Subcutaneous abdominal adipose tissue (tissue), 5 donors: Measurements from ENCODE around the gene SUDS3.

Source experiments
- H3K27ac ChIP-seq: one replicate; pipeline ENCODE4 v1.7.0; 2013; ENCODE audit warnings: low read depth, mild to moderate bottlenecking, inconsistent platforms, low read length, moderate library complexity
- H3K27me3 ChIP-seq, 5 donors: one replicate each; pipeline ENCODE4 v1.7.0; 2013; ENCODE audit warnings: low read length in 5 of 5, inconsistent platforms in 1 of 5; ENCODE audit not compliant: control insufficient read depth in 5 of 5, insufficient read depth in 4 of 5
- H3K36me3 ChIP-seq, 5 donors: one replicate each; pipeline ENCODE4 v1.7.0; 2013; ENCODE audit warnings: low read length in 5 of 5; ENCODE audit not compliant: control insufficient read depth in 5 of 5, insufficient read depth in 5 of 5
- H3K4me1 ChIP-seq, 5 donors: one replicate each; pipeline ENCODE4 v1.7.0; 2013; ENCODE audit warnings: low read length in 5 of 5, mild to moderate bottlenecking in 3 of 5, moderate library complexity in 1 of 5; ENCODE audit not compliant: control insufficient read depth in 5 of 5, insufficient read depth in 5 of 5
- H3K4me3 ChIP-seq, 5 donors: one replicate each; pipeline ENCODE4 v1.7.0; 2013; ENCODE audit warnings: low read length in 5 of 5, low read depth in 1 of 5
- H3K9ac ChIP-seq, 5 donors: one replicate each; pipeline ENCODE4 v1.7.0; 2013; ENCODE audit warnings: low read length in 5 of 5, mild to moderate bottlenecking in 4 of 5, moderate library complexity in 3 of 5
- H3K9me3 ChIP-seq, 5 donors: one replicate each; pipeline ENCODE4 v1.7.0; 2013; ENCODE audit warnings: low read length in 5 of 5; ENCODE audit not compliant: control insufficient read depth in 5 of 5
- donor health status: healthy.
- donor health status: healthy.
- donor health status: healthy.
- donor health status: healthy.
- donor health status: healthy.

Gene SUDS3, protein sequence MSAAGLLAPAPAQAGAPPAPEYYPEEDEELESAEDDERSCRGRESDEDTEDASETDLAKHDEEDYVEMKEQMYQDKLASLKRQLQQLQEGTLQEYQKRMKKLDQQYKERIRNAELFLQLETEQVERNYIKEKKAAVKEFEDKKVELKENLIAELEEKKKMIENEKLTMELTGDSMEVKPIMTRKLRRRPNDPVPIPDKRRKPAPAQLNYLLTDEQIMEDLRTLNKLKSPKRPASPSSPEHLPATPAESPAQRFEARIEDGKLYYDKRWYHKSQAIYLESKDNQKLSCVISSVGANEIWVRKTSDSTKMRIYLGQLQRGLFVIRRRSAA

DNA sequence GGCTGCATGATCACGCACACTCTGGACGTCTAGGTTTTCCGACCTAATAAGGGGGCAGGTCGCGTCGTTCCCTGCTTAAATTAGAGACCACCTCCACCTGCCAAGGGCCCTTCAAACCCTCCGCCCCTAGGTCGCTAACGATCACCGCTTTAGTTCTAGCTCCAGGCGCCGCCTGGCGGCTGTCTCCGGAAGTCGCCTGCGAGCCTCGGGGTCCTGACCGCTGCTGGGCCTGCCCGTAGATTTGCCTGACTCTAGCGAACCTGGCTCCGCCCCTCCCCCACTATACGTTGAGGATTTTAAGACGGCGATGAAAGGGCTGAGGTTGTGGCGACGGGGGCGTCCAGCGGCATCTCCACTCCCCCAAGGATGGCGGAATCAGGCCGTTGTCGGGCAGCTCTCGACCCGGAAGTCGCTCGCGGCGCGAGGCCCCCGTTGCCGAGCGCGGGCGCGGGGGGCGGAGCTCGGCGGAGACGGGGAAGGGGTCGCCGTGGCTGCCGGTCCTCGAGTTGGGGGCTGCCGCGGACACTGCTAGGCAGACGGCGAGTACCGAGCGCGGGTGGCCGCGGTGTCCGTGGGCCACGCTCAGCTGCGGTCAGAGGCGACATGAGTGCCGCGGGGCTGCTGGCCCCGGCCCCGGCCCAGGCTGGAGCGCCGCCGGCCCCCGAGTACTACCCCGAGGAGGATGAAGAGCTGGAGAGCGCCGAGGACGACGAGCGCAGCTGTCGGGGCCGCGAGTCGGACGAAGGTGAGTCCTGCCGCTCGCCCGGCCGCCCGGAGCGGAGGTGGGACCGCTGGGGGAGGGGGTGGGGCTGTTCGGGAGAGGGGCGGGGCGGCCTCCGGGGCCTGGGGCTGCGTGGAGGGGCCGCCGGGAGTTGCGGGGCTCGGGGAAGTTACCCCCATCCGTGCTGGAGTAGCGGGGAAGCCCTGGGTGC, at the start of gene SUDS3:
SUDS3 (plus strand) TSS at position 467 of the 932 bp plus-strand sequence; CDS start at position 604, 137 bp downstream.
- H3K4me1 ChIP-seq, result peaks cover 3 to 49% (median 47%) of the 10 kb centered on the region in 5 donors

DNA sequence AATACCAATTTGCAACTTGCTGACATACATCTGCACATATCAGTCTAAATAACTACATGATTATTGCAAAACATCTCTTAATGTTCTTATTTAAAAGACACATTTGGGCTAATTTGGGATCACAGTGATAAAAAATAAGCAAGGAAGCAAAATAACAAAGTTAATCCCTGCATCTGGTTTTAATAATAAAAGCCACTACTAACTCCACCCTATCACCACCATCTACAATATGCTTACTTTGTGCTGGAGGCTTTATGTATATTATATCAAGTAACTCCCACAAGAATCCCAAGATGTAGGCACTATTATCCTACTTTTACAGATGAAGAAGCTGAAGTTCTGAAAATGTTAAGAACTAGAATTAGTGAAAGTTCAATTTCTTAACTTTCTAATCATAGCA, 49.4 kb upstream of the SUDS3 start:
- H3K4me3 ChIP-seq, result no peak overlapping the region
- no peaks in the 10 kb centered on the region for H3K27me3 ChIP-seq
- H3K9me3 ChIP-seq, result no peaks in the 10 kb centered on the region
- no peak overlapping the region for H3K27ac ChIP-seq
- H3K9ac ChIP-seq, result no peak overlapping the region
- H3K4me1 ChIP-seq, result peaks cover 0 to 9% (median 4%) of the 10 kb centered on the region in 5 donors
- H3K36me3 ChIP-seq, result no peaks in the 10 kb centered on the region

More for the DNA sequence above, at the start of gene SUDS3:
- no peaks in the 10 kb centered on the region for H3K27me3 ChIP-seq
- peaks cover 9 to 20% (median 17%) of the 10 kb centered on the region in 5 donors for H3K36me3 ChIP-seq
- peak within 1 kb of the TSS; percentile 98 for H3K27ac ChIP-seq
- peak within 1 kb of the TSS; percentile 74 to 94 (median 87) for H3K4me3 ChIP-seq
- H3K9me3 ChIP-seq, result no peaks in the 10 kb centered on the region
- peak within 1 kb of the TSS; percentile 59 to 91 (median 84) for H3K9ac ChIP-seq

DNA sequence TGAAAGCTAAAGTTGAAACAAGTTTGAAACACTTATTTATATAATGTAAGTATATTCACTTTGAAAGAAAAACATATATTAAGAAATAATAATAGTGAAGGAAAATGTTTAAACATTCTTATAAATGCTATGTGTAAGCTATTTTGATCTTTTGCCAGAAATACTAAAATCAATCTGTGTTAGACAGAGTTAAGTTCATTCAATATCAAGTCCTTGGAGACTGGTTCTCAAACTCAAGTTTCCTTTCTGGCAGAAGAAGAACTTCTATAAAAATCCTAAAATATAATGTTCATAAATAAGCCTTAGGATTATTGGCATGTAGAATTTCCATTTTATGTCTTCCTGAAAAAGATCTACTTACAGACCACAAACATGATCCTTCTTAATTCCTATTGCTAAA, 49.0 kb upstream of the SUDS3 start:
- Histone ChIP-seq H3K9me3 (no peaks in the 10 kb centered on the region), H3K9ac (no peak overlapping the region), H3K36me3 (no peaks in the 10 kb centered on the region), H3K27me3 (no peaks in the 10 kb centered on the region), H3K27ac (no peak overlapping the region), H3K4me1 (peaks cover 0 to 9% (median 4%) of the 10 kb centered on the region in 5 donors), H3K4me3 (no peak overlapping the region)

DNA sequence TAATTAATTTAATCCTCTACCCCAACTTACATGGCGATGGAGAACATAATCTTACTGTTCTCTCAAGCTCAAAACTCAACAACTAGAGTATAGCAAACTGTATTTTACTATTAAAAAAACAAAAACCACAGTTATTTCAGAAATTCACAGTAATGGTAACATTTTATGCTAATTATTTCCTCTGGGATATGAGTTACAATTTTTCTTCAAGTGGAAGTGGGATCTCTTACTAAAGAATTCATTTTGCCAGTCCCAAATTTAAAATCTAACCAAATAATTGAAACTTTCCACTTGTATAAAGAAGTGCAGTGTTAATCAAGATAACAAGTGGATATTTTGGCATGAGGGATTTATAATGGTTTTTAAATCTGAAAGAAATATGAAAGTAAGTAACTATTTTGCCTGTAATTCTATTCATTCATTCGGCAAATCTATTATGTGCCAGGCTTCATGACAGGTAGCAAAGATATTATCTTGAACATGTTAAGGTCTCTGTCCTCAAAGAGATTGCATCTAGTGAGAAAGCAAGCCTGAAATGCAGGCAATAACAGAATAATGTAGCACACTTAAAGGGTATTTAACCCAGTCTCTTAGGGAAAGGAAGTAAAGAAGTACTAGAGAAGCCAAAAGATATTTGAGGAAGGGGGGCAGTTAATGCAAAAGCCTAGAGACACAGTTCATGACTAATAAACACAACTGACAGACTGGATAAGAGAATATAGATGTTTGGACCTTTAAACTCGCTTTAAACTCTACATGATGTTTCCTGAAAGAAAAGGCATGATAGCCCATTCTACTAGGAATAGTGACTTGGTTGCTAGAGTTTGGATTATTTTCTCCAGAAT, 47.6 kb upstream of the SUDS3 start:
- Histone ChIP-seq H3K4me1 (peaks cover 0 to 9% (median 4%) of the 10 kb centered on the region in 5 donors), H3K9me3 (no peaks in the 10 kb centered on the region), H3K9ac (no peak overlapping the region)

GRCh38 chr12:118330421-118331018, 45.8 kb upstream of the SUDS3 start:
- no peaks in the 10 kb centered on the region for H3K9me3 ChIP-seq
- H3K4me3 ChIP-seq, result no peak overlapping the region
- no peak overlapping the region for H3K9ac ChIP-seq
- H3K4me1 ChIP-seq, result peaks cover 0 to 9% (median 4%) of the 10 kb centered on the region in 5 donors
- H3K27ac ChIP-seq, result no peak overlapping the region
- H3K27me3 ChIP-seq, result no peaks in the 10 kb centered on the region
- H3K36me3 ChIP-seq, result no peaks in the 10 kb centered on the region

More for the DNA sequence above, 47.6 kb upstream of the SUDS3 start:
- Histone ChIP-seq H3K27me3 (no peaks in the 10 kb centered on the region), H3K36me3 (no peaks in the 10 kb centered on the region), H3K27ac (no peak overlapping the region), H3K4me3 (no peak overlapping the region)

DNA sequence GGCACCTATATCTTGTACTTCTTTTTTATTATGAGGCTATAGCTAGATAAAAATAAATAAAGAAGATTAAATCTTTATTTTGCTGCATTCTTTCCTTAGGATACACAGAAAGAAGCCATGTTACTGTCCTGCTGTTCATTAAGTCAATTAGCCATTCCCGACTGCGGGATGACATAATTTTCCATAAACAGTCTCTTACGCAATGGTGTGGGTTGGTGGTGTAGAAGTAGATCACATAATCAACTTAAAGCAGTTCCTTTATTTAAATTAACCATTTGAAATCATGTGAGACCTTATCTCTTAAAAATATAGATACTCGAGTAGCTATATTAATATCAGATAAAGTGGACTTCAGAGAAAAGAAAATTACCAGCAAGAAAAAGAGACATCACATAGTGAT, 43.8 kb upstream of the SUDS3 start:
- Histone ChIP-seq H3K4me3 (no peak overlapping the region), H3K36me3 (no peaks in the 10 kb centered on the region), H3K9ac (no peak overlapping the region), H3K4me1 (peaks cover 0 to 7% (median 3%) of the 10 kb centered on the region in 5 donors), H3K27me3 (no peaks in the 10 kb centered on the region), H3K27ac (no peak overlapping the region), H3K9me3 (no peaks in the 10 kb centered on the region)

- Histone ChIP-seq H3K27me3 (no peaks in the 10 kb centered on the region), H3K9me3 (no peaks in the 10 kb centered on the region), H3K4me3 (no peak overlapping the region), H3K36me3 (no peaks in the 10 kb centered on the region), H3K4me1 (peaks cover 0 to 3% (median 0%) of the 10 kb centered on the region in 5 donors), H3K9ac (no peak overlapping the region), H3K27ac (no peak overlapping the region)
These were observed 42.1 kb upstream of the SUDS3 start for GRCh38 chr12:118334241-118334640.

GRCh38 chr12:118334939-118335567, 41.3 kb upstream of the SUDS3 start:
- Histone ChIP-seq H3K36me3 (no peaks in the 10 kb centered on the region), H3K27me3 (no peaks in the 10 kb centered on the region), H3K9ac (no peak overlapping the region), H3K27ac (no peak overlapping the region), H3K9me3 (no peaks in the 10 kb centered on the region), H3K4me1 (peaks cover 0 to 1% (median 0%) of the 10 kb centered on the region in 5 donors), H3K4me3 (no peak overlapping the region)

GRCh38 chr12:118336123-118336522, 40.2 kb upstream of the SUDS3 start:
- no peak overlapping the region for H3K9ac ChIP-seq
- no peak overlapping the region for H3K27ac ChIP-seq
- no peaks in the 10 kb centered on the region for H3K9me3 ChIP-seq
- no peaks in the 10 kb centered on the region for H3K27me3 ChIP-seq
- no peaks in the 10 kb centered on the region for H3K36me3 ChIP-seq
- H3K4me3 ChIP-seq, result no peak overlapping the region
- no peaks in the 10 kb centered on the region for H3K4me1 ChIP-seq
